M059J (cell line): ENCODE measurements around the gene GLRX3. TPM values are rescaled to one million over a fixed set of nuclear protein-coding genes. Genes with fewer than 3 reads are reported as not detected.

Experiments used
- DNase-seq: peaks from one replicate; pipeline ENCODE4 v3.0.0-alpha.2; 2012; ENCODE audit warnings: low read depth
- total RNA-seq: library from RNA; depleted of rRNA; stranded (reverse); fragments of >200 nt; shearing (Covaris generic); gene quantifications from 2 replicates; pipeline ENCODE4 v1.2.3, GENCODE V29; 2014

Gene GLRX3
- total RNA-seq, 1 experiment from 2014 or later, result 179 TPM

GRCh38 chr10:130189608-130190054 lies 53.4 kb downstream of the GLRX3 start:
- DNase-seq, result no peak

DNA sequence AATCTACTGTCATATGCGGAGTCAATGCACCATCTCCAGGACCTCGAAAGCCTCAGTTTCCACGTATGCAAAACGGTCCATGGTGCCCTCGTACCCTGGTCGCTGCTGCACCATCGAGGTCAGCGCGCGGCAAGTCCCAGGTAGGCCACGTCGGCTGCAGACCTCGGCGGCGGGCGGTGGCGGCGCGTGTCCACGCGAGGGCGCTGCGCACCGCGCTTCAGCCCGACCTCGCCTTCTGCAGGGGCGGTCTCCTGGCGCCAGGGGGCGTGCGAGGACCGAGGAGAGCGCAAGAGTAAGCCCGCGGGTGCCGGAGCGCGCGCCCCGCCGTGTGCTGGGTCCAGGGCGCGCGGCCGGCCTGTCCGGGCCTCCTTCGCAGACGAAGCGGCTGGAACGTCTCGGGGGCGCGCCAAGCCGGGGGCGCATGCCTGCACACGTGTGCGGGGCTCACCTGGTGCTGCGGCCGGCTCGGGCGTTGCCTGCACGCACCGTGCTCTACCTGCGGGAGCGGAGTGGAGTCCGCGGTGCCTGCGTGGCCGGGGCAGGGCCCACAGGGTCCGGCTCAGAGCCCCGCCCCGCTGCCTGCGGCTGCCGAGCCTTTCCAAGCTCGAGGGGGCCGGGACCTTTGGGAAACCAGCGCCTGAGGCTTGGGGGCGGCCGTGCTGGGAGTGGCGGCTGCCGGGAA lies 54.0 kb downstream of the GLRX3 start:
- peak; percentile 41 for DNase-seq

- no peak for DNase-seq
Measured at GRCh38 chr10:130190737-130191115, 54.5 kb downstream of the GLRX3 start.

DNA sequence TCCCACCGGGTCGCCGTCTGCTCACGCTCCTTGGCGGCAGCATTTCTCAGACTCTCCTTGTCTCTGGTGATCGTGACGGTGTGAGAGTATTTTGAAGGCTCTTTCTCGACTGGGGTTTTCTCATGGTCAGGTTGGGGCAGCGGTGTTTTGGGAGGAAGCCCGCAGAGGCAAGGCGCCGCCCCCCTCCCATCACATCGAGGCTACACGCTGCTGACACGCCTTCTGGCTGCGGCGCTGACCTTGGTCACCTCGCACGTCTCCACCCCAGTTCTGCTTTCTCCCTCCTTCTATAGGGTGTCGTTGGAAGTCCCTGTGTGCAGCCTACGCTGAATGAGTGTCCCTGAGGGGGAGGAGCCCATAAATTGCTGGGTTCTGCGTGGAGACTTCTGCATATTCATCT lies 55.2 kb downstream of the GLRX3 start:
- no peak for DNase-seq

- no peak for DNase-seq
Measured at GRCh38 chr10:130192276-130192848, 56.2 kb downstream of the GLRX3 start.

- DNase-seq, result no peak
Measured at GRCh38 chr10:130193033-130193432, 56.8 kb downstream of the GLRX3 start.

DNA sequence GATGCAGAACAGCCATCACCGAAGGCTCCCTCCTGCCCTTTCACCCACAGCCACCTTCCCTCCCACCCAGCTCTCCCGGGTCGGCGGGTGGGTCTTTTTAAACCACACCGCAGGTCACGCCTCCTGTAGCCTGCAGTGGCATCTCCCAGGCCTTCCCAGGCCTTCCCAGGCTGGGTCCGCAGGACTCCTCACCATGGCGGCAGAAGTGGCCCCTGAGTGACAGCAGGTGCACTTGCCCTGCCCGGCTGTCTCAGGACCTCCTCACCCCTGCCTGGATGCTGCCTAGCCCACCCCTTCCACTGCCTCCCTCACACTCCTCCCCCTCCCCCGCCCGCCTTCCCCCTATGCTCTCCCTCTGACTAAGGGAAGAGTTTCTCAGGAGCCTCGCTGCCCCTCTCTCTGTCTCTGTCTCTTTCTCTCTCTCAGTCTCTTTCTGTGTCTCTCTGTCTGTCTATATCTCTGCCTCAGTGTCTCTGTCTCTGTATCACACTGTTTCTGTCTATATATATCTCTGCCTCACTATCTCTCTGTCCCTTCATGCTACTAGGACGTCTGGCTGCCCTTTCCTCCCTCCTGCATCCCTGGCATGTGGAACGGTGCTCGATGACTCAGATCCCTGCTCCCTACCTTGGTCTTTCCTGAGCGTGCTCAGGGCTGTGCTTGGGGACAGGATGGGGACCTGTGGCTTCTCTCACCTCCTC lies 57.5 kb downstream of the GLRX3 start:
- no peak for DNase-seq

- no peak for DNase-seq
Measured at GRCh38 chr10:130194194-130194990, 58.2 kb downstream of the GLRX3 start.

DNA sequence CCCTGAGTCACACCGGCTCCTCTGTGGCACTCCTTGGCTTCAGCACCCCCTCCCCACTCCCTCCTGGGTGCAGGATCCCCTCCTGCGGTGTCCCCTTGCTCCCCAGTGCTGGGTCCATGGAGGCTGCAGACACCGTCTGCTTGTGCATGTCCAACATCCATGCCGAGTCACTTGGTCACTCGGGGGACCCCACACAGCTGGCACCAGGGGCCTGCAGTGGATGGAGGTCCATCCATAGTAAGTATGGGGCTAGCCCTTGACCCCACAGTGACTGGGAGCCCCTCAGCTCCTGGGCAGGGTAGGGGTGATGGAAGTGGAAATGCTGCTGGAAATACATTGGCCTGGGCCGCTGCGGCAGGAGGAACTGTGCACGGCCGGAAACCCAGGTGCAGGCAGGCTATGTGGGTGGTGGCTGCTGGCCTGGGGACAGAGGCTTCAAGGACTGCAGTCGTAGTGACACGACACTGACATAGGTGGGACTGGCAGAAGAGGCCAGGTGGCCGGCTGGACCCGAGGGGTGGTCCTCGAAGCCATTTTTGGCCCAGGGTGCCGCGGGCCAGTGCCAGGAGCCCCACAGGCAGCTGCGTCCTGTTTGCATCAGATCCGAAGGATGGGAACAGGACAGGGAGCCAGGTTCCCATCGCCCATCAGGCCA lies 58.9 kb downstream of the GLRX3 start:
- no peak for DNase-seq

- DNase-seq, result no peak
Measured at GRCh38 chr10:130195746-130196294, 59.6 kb downstream of the GLRX3 start.

GRCh38 chr10:130196511-130197487 lies 60.6 kb downstream of the GLRX3 start:
- no peak for DNase-seq

DNA sequence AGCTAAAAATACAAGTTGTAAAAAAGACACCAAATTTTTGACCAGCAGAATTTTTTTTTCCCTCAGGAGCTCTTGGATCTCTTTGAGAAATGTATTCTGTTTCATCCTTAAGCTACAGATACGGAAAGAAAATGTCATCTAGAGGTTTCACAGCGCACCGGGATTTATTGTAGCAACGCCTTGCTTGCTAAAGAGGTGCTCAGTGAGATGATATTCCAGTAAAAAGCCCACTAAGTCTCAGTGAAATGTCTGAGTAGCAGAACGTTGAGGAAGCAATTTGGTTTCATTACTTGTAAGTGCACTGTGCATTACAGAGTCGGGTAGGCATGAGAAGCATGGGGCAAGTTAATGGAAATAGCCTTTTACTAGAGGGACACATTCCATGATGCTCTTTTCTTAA lies 62.5 kb downstream of the GLRX3 start:
- DNase-seq, result no peak

GRCh38 chr10:130200179-130201042 lies 64.2 kb downstream of the GLRX3 start:
- DNase-seq, result no peak

- no peak for DNase-seq
Measured at GRCh38 chr10:130201043-130201380, 64.8 kb downstream of the GLRX3 start.

GRCh38 chr10:130202150-130202549 lies 66.0 kb downstream of the GLRX3 start:
- DNase-seq, result peak; percentile 17

GRCh38 chr10:130202984-130203621 lies 66.9 kb downstream of the GLRX3 start:
- no peak for DNase-seq

DNA sequence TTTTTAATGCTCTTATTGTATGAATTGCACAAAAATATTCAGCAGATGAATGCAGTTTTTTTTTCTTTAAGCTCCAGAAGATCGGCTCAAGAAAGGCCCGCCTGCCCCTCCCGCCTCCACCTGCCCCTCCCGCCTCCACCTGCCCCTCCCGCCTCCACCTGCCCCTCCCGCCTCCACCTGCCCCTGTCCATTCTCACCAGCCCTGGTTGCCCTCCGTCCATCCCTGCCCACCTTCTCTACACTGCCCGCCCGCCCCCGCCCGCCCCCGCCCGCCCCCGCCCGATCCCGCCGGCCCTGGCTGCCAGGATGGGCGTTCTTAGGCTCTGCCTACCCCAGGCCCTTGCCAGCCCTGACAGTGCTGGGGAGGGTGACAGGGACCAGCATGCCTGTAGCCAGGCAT lies 67.4 kb downstream of the GLRX3 start:
- DNase-seq, result no peak

DNA sequence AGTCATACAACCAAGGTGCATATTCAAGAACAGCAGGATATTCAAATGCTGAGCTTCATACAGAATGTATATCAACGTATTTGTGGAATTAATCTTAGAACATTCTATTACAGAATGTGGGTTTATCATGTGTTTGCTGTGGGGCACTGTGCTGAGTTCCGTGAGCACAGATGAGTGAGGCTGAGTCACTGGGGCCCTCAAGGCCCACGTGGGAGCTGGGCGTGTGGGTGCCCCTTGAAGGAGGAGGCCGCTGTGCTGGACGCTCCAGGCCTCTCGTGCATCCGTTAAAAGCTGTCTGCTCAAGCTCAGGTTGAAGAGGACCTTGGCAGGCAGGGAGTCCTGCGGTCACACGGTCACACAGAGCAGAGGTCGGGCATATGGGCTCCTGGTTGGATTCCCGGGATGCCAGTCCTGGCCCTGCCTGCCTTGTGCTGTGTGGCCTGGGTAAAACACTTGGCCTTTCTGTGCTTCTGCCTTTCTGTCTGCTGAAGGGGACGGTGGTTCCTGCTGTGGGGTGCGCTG lies 70.1 kb downstream of the GLRX3 start:
- DNase-seq, result no peak

GRCh38 chr10:130207205-130207604 lies 71.0 kb downstream of the GLRX3 start:
- DNase-seq, result no peak
